GM12865 (cell line): Measurements from ENCODE around the gene INPP5A.

Experiments used
- DNase-seq: peaks from one replicate; pipeline ENCODE4 v3.0.0; 2010; ENCODE audit warnings: low read depth
- H3K4me3 ChIP-seq: 2 replicates; pipeline ENCODE4 v1.5.1; 2011; ENCODE audit warnings: mild to moderate bottlenecking, low read depth, low read length, control low read depth
- CTCF ChIP-seq: IDR thresholded peaks from 2 replicates; pipeline ENCODE4 v1.5.1; 2011; ENCODE audit warnings: low read length, control low read depth, low read depth, inconsistent platforms; ENCODE audit not compliant: insufficient read depth; ENCODE audit errors: missing control alignments

INPP5A gene

DNA sequence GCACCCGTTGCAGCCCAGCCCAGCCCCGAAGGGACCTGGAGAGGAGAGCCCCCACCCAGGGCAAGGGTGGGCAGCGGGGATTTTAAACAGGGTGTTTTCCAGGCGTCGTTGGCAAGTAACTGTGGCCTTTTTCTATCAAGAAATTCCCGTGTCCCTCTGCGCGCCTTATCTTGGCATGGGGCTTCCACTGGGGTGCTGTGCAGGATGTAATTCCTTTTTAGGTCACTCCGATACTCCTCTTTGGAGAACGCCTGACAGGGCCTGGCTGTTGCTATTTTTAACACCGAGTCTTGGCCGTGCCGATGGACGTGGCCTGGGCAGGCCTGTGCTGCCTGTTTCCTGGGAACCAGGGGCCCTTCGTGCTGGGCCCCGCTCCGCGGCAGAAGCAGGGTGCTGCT is 93.8 kb downstream of the INPP5A start:
- no peak overlapping the region for H3K4me3 ChIP-seq
- TF ChIP-seq CTCF, result no peak
- no peak for DNase-seq

- no peak for DNase-seq
- no peak for TF ChIP-seq CTCF
- H3K4me3 ChIP-seq, result no peak overlapping the region
These were observed 94.5 kb downstream of the INPP5A start for GRCh38 chr10:132632091-132632561.

- no peak for TF ChIP-seq CTCF
- H3K4me3 ChIP-seq, result no peak overlapping the region
- no peak for DNase-seq
These were observed 95.5 kb downstream of the INPP5A start for GRCh38 chr10:132632851-132633684.

GRCh38 chr10:132634241-132634946 is 96.8 kb downstream of the INPP5A start:
- DNase-seq, result peak; percentile 10
- no peak overlapping the region for H3K4me3 ChIP-seq
- TF ChIP-seq CTCF, result peak; percentile 7

GRCh38 chr10:132634947-132635271 is 97.3 kb downstream of the INPP5A start:
- no peak for DNase-seq
- no peak overlapping the region for H3K4me3 ChIP-seq
- TF ChIP-seq CTCF, result no peak

GRCh38 chr10:132636358-132636757 is 98.8 kb downstream of the INPP5A start:
- TF ChIP-seq CTCF, result no peak
- no peak for DNase-seq
- H3K4me3 ChIP-seq, result no peak overlapping the region
